IPS-15b (cell line): Measurements from ENCODE around the gene GALNT18.

Experiments used
- H3K27me3 ChIP-seq: one replicate; pipeline ENCODE4 v1.6.1; 2013; ENCODE audit warnings: low read length; ENCODE audit not compliant: control insufficient read depth, insufficient read depth
- H3K36me3 ChIP-seq: one replicate; pipeline ENCODE4 v1.6.1; 2013; ENCODE audit warnings: low read length; ENCODE audit not compliant: control insufficient read depth, insufficient read depth
- H3K4me1 ChIP-seq: one replicate; pipeline ENCODE4 v1.6.1; 2013; ENCODE audit warnings: mild to moderate bottlenecking, low read length; ENCODE audit not compliant: control insufficient read depth, insufficient read depth
- H3K4me3 ChIP-seq: one replicate; pipeline ENCODE4 v1.5.1; 2013; ENCODE audit warnings: low read depth, low read length
- H3K9ac ChIP-seq: one replicate; pipeline ENCODE4 v1.6.1; 2013; ENCODE audit warnings: low read depth, mild to moderate bottlenecking, low read length
- H3K9me3 ChIP-seq: one replicate; pipeline ENCODE4 v1.6.1; 2013; ENCODE audit warnings: mild to moderate bottlenecking, low read length; ENCODE audit not compliant: control insufficient read depth, insufficient read depth

GALNT18 gene

DNA sequence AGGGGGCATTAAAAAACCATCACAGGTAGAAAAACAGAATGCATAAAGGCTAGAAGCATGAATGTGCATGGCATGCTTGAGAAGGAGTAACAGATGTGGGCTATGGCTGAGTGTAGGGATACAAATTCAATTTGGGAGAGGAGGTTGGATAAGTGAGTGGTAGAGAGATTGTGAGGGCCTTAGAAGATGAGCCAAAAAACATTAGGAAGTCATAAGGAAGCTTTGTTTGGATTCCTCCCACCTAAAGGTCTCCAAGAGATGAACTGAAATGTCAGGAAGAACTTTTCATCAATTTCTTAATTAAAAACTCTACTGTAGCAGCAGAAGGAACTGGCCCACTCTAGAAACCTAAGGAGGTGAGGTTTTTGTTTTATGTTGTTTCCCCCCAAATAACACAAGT lies 227.6 kb downstream of the GALNT18 start:
- Histone ChIP-seq H3K27me3 (no peaks in the 10 kb centered on the region), H3K9me3 (no peaks in the 10 kb centered on the region), H3K36me3 (no peaks in the 10 kb centered on the region), H3K9ac (no peak overlapping the region), H3K4me3 (no peak overlapping the region), H3K4me1 (no peaks in the 10 kb centered on the region)

DNA sequence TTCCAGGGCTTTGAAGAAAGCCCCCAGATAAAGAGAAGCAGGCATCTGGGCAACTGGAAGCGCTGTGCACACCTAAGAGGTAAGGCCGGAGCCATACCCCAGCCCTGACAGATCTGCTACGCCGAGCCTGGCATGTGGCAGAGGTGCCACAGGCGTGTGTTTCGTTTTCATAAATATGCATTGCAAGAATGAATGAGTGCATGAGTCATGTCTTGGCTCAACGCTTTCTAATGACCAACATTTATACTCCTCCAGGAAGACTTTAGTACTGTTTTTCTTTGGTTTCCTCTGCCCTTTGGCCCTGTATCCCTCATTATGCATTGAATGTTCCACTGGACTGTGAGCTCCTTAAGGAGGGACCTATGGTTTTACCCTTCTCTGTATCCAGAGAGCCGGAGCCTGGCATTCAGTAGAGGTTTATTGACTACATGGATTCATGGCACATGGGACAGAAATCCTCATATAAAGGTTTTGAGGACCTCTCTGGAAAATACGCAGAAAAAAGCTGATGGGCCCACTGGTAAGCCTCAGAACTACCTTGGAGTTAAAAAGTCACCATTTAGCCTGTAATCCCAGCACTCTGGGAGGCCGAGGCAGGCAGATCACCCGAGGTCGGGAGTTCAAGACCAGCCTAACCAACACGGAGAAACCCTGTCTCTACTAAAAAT lies 229.9 kb downstream of the GALNT18 start:
- no peak overlapping the region for H3K9ac ChIP-seq
- H3K36me3 ChIP-seq: no peaks in the 10 kb centered on the region
- H3K4me3 ChIP-seq: no peak overlapping the region
- H3K4me1 ChIP-seq: peaks cover 5% of the 10 kb centered on the region
- no peaks in the 10 kb centered on the region for H3K9me3 ChIP-seq
- no peaks in the 10 kb centered on the region for H3K27me3 ChIP-seq

DNA sequence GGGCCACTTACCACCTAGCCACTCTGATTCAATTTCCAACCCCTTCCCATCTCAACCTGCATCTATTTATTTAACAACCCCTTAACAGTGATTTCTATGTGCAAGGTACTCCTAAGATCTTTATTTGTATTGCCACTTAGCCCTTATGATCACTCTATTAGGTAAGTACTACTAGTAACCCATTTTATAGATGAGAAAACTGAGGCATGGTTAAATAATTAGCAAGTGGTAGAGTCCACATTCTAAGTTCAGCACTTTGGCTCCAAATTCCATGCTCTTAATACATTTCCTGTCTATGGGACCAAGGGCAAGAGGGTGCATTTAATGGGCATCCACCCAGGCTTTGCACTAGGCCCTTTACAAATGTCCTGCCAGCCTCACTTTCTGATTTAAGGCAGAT lies 230.6 kb downstream of the GALNT18 start:
- Histone ChIP-seq H3K9me3 (no peaks in the 10 kb centered on the region), H3K4me1 (peaks cover 5% of the 10 kb centered on the region), H3K27me3 (no peaks in the 10 kb centered on the region), H3K9ac (no peak overlapping the region), H3K4me3 (no peak overlapping the region), H3K36me3 (no peaks in the 10 kb centered on the region)

DNA sequence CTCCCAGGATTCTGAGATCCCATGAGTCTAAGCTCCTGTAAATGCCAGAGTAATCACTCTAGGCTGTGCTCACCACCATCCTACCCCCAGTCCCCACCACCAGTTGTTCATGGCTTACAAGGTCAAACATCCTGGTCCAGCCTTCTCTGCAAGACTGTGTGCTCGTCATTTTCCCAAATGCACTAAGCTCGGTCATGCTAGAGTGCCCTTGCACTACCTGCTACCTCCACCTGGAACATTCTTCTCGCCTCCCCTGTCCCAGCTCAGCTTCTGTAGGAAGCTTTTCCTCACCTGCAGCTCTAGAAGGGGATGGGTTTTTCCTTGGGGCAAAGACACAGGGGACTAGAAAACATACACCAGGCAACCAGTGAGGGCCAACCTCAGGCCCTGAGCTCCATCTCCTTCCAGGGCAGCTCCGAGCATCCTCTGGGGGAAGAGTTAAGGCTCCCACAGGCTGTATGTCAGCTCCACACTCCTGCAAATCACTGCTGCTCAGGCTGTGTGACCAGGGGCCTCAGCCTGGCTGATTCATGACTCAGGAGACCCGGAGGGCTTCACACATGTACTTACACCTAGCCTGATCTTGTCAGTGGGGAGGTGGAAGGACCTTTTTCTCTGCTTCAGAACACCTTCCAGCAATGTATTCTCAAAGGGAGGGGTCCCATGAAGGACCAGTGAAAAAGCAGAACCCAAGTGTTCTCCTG lies 231.6 kb downstream of the GALNT18 start:
- Histone ChIP-seq H3K27me3 (no peaks in the 10 kb centered on the region), H3K4me3 (no peak overlapping the region), H3K9ac (no peak overlapping the region), H3K36me3 (no peaks in the 10 kb centered on the region), H3K9me3 (no peaks in the 10 kb centered on the region), H3K4me1 (peaks cover 5% of the 10 kb centered on the region)

DNA sequence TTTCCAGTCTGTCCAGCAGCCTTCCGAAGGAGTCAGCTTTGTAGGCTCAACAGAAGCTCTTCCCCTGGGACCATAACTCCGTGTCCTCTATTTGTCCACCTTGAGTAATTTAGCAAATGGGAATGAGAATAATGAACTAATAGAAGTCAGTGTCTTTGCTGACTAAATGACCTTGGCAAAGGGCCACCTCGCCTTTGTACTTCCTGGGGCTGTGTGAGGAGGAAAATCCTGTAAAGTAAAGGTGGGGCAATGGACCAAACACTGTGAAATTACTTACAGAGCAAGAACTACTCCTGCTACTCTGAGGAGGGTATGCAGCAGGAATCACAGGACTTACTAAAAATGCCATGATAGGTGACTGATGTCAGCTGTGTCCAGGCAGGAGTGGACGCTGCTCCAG lies 232.6 kb downstream of the GALNT18 start:
- H3K4me3 ChIP-seq: no peak overlapping the region
- H3K27me3 ChIP-seq: no peaks in the 10 kb centered on the region
- H3K36me3 ChIP-seq: no peaks in the 10 kb centered on the region
- H3K9me3 ChIP-seq: no peaks in the 10 kb centered on the region
- peaks cover 5% of the 10 kb centered on the region for H3K4me1 ChIP-seq
- H3K9ac ChIP-seq: no peak overlapping the region

DNA sequence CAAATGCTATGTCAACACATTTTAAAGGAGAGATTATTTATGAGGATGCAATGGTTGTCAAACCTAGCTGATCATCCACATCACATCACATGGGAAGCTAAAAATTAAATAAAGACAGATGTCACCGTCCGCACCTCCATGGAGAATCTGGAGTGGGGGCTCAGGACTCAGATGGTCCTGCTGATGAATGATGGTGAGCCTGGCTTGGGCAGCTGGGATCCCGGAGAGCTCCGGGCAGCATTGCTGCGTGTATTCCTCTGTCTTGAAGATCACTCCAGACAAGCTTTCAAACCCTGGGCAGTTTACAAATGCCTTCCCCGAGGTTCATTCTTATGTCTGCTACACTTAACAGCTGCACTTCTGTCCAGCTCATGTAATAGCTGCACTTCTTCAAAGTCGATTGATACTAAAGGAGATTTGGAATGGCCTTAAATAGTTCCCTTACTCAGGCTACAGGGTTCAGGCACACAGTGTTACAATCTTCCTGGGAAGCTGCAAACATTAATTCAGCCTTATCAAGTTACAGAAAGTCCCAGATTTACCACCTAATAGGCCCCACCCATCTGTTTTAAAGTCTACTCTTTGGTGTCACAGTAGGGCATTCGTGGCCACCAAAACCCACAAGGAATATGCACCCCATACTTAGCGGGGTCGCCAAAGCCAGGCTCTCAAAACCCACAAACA lies 234.0 kb downstream of the GALNT18 start:
- Histone ChIP-seq H3K4me3 (no peak overlapping the region), H3K36me3 (no peaks in the 10 kb centered on the region), H3K9ac (no peak overlapping the region), H3K27me3 (no peaks in the 10 kb centered on the region), H3K9me3 (no peaks in the 10 kb centered on the region), H3K4me1 (peaks cover 5% of the 10 kb centered on the region)

DNA sequence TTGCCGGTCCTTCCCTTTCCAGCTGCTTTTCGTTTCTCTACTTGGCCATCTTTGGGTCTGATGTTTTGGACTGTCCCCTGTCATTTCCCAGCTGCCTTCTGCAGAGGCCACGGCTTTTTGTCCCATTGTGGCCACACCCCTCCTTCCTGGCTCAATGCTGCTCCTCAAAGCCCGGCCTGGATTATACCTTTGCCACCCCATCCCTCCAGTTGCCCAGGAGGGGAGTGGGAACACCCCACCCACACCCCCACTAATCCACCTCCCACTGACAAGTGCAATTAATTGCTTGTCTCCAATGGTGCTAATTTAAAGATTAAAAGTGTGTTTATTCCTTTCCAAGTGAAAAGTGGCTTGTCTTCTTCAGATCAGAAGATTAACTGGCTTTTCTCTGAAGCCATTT lies 234.6 kb downstream of the GALNT18 start:
- H3K9me3 ChIP-seq: no peaks in the 10 kb centered on the region
- no peaks in the 10 kb centered on the region for H3K36me3 ChIP-seq
- peaks cover 5% of the 10 kb centered on the region for H3K4me1 ChIP-seq
- H3K9ac ChIP-seq: no peak overlapping the region
- H3K27me3 ChIP-seq: no peaks in the 10 kb centered on the region
- no peak overlapping the region for H3K4me3 ChIP-seq

DNA sequence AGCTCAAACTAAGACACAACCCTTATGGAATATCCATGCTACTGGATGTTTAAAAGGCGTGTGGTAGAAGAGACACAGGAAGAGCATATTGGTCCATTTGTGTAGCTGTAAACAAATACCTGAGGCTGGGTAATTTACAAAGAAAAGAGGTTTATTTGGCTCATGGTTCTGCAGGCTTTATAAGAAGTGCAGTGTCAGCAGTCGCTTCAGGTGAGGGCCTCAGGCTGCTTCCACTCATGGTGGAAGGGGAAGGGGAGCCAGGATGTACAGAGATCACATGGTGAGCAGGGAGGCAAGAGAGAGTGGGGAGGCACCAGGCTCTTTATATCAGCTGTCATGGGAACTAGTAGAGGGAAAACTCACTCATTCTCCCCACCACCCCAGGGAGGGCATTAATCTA lies 237.0 kb downstream of the GALNT18 start:
- Histone ChIP-seq H3K36me3 (no peaks in the 10 kb centered on the region), H3K4me3 (no peak overlapping the region), H3K4me1 (peaks cover 5% of the 10 kb centered on the region), H3K9ac (no peak overlapping the region), H3K27me3 (no peaks in the 10 kb centered on the region), H3K9me3 (no peaks in the 10 kb centered on the region)

DNA sequence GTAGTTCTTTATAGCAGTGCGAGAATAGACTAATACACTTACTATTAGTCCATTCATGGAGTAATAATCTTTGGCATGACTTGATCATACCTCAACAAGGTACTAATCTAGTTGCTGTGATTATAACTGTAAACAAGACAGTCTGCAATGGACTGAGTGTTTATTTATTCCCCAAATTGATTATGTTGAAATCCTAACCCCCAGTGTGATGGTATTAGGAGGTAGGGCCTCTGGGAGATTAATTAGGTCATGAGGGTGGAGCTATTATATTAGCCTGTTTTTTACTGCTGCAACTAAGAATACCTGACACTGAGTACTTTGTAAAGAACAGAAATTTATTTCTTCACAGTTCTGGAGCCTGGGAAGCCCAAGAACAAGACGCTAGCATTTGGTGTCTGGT lies 237.8 kb downstream of the GALNT18 start:
- H3K4me1 ChIP-seq: peaks cover 5% of the 10 kb centered on the region
- H3K9me3 ChIP-seq: no peaks in the 10 kb centered on the region
- H3K27me3 ChIP-seq: no peaks in the 10 kb centered on the region
- no peak overlapping the region for H3K4me3 ChIP-seq
- H3K36me3 ChIP-seq: no peaks in the 10 kb centered on the region
- no peak overlapping the region for H3K9ac ChIP-seq

DNA sequence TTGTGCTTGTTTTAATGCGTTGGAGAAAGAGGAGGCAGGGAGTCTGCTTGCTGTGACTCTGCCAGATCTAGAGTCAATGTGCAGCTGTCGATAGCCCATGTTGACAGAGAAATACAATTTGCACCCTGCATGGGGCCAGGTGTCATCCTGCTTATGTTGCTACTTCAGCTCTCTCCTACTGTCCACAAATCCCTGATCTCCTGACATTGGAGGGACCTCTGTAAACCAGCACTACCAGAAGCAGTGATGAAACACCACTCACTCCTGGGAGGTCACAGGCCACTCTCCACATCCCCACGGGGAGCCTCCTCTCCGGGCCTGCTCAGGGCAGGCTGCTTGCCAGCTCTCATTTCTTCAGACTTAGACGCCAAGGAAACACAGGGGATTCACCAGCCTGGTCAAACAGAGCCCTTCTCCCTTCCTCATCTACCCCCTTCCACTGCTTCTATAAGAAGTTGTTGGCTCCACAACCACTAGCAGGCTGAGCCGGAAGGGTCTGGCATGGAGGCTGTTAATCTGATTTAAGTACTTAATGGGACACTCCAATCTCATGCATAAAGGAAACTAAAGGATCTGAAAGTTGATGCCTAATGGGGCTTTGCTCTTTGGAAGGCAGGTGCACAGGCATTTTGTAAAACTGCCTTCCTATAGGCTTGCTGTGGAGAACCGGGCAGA lies 238.8 kb downstream of the GALNT18 start:
- no peaks in the 10 kb centered on the region for H3K9me3 ChIP-seq

DNA sequence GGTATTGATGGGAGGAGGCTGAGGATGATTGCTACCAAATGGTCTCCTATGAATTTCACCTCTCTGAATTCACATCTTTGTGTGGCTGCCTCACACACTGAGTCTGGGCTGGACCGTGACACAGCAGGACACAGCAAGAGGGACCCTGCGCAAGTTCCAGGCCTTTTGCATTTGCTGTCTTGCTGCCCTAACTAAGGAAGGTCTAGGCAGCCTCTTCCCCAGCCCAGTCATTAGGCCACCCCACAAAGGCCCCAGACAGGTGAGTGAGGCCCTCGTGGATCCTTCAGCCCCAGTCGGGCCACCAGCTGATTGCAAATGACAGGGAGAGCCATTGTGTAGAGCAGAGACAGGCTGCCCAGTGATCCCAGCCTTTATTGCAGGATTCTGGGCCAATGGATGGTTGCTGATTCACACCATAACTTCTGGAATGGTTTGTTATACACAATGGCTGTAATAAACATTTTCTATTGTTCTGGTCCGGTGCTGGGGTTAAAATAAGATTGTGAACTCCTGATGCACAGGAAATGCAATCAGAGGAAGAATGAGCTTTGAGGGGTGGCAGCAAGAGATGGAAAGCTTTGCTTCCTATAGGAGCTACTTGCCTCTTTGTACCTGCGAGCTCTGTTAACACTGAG lies 240.2 kb downstream of the GALNT18 start:
- Histone ChIP-seq H3K36me3 (no peaks in the 10 kb centered on the region), H3K27me3 (no peaks in the 10 kb centered on the region), H3K4me3 (no peak overlapping the region), H3K9ac (no peak overlapping the region), H3K4me1 (no peaks in the 10 kb centered on the region), H3K9me3 (no peaks in the 10 kb centered on the region)

More for the DNA sequence above, 238.8 kb downstream of the GALNT18 start:
- peaks cover 4% of the 10 kb centered on the region for H3K4me1 ChIP-seq
- no peak overlapping the region for H3K4me3 ChIP-seq
- H3K9ac ChIP-seq: no peak overlapping the region
- no peaks in the 10 kb centered on the region for H3K36me3 ChIP-seq
- H3K27me3 ChIP-seq: no peaks in the 10 kb centered on the region
